RCC 7860 (cell line): Measurements from ENCODE around the gene XPO5.

Experiments used
- DNase-seq: peaks from one replicate; pipeline ENCODE4 v3.0.0-alpha.2; 2015; ENCODE audit warnings: low spot score
- FAIRE-seq: peaks from 2 replicates; lab custom pipeline; 2012; peaks lifted over from hg19 to GRCh38; lab: Jason Lieb, UNC

Gene XPO5

GRCh38 chr6:43476746-43477145 lies 99.1 kb downstream of the XPO5 start:
- no peak for DNase-seq
- FAIRE-seq, result no peak

- FAIRE-seq, result no peak
- no peak for DNase-seq
Measured at GRCh38 chr6:43475516-43475915, 100.3 kb downstream of the XPO5 start.

GRCh38 chr6:43472515-43472914 lies 103.3 kb downstream of the XPO5 start:
- DNase-seq (no peak), FAIRE-seq (no peak)
